HG03565 (cell line): ENCODE results near the gene TDRD9.

Experiments used
- ATAC-seq: cut with Tn5 transposase; IDR thresholded peaks from one replicate; pipeline ENCODE4 v1.9.1; 2021; ENCODE audit warnings: mild to moderate bottlenecking, moderate library complexity; ENCODE audit not compliant: unreplicated experiment

Gene TDRD9

GRCh38 chr14:104087505-104087904 lies 159.2 kb downstream of the TDRD9 start:
- ATAC-seq, result no peak

- ATAC-seq, result no peak
These were observed 160.0 kb downstream of the TDRD9 start for GRCh38 chr14:104087981-104088850.

GRCh38 chr14:104090071-104090748 lies 162.0 kb downstream of the TDRD9 start:
- ATAC-seq, result no peak

- no peak for ATAC-seq
These were observed 163.0 kb downstream of the TDRD9 start for GRCh38 chr14:104091061-104091926.

- ATAC-seq, result no peak
These were observed 163.9 kb downstream of the TDRD9 start for GRCh38 chr14:104091927-104092771.

- no peak for ATAC-seq
These were observed 164.7 kb downstream of the TDRD9 start for GRCh38 chr14:104092931-104093365.

- no peak for ATAC-seq
These were observed 165.3 kb downstream of the TDRD9 start for GRCh38 chr14:104093366-104094055.

- no peak for ATAC-seq
These were observed 165.9 kb downstream of the TDRD9 start for GRCh38 chr14:104094056-104094708.

- no peak for ATAC-seq
These were observed 166.6 kb downstream of the TDRD9 start for GRCh38 chr14:104094709-104095425.

GRCh38 chr14:104095426-104096310 lies 167.4 kb downstream of the TDRD9 start:
- ATAC-seq, result no peak

- no peak for ATAC-seq
These were observed 168.1 kb downstream of the TDRD9 start for GRCh38 chr14:104096318-104096717.

GRCh38 chr14:104096751-104097700 lies 168.8 kb downstream of the TDRD9 start:
- ATAC-seq, result no peak

- ATAC-seq, result no peak
These were observed 170.2 kb downstream of the TDRD9 start for GRCh38 chr14:104098272-104099095.

- ATAC-seq, result no peak
These were observed 171.1 kb downstream of the TDRD9 start for GRCh38 chr14:104099096-104100041.
